Measurements from ENCODE around the gene HUNK. TPM values are rescaled to one million over a fixed set of nuclear protein-coding genes. Genes with fewer than 3 reads are reported as not detected.

Gene HUNK
- total and polyA plus RNA-seq, 2 of the 8 experiments (the other 6 are each of a cell fraction or from before 2014, with no cell fraction given): 1.9 to 10.2 TPM

- ChIA-PET POLR2A (ENCODE audit: partially characterized antibody) (no interaction called here), CTCF (ENCODE audit: partially characterized antibody) (interaction anchor here (0.7 to 2.5 kb wide), 2 partner anchors 21 to 380 kb away, joined by 3 to 7 read pairs; no protein-coding TSS in a partner anchor)
- H3K79me1 ChIP-seq (ENCODE audit: low read depth, low read length): peaks cover 7% of the 10 kb centered on the region; the same call in 1 of the 2 replicates
- no peak for DNase-seq (ENCODE audit: low read depth in 1 of 2, low spot score in 2 of 2)
- no peak overlapping the region for H2BK12ac ChIP-seq (ENCODE audit: low read depth, low read length)
- no peaks in the 10 kb centered on the region for H3K36me3 ChIP-seq (ENCODE audit: control insufficient read depth in 2 of 4, insufficient read depth in 4 of 4, low read length in 3 of 4)
- no peak overlapping the region for H4K91ac ChIP-seq (replicated peaks; ENCODE audit: insufficient read length, low read length)
- no peaks in the 10 kb centered on the region for H3K27me3 ChIP-seq (replicated peaks in 1 of 4; ENCODE audit: control insufficient read depth in 3 of 4, extremely low read depth in 1 of 4, insufficient read depth in 3 of 4, low read length in 3 of 4)
- H2AFZ ChIP-seq (ENCODE audit: low read length): no peak overlapping the region
- H2BK20ac ChIP-seq (ENCODE audit: low read length): no peak overlapping the region
- H3K18ac ChIP-seq (ENCODE audit: extremely low read depth, low read length): no peak overlapping the region
- whole genome bisulfite sequencing, 2 experiments (ENCODE audit: extremely low coverage in 1 of 2, insufficient coverage in 1 of 2, insufficient read length in 1 of 2, insufficient replicate concordance in 2 of 2, low coverage in 1 of 2, low lambda C conversion rate in 2 of 2, missing lambda C conversion rate in 1 of 2): 92% methylated on average over 13 of the region's 13 CpGs; no CpG with 5 or more reads in 1 of the 2 experiments
- no peak overlapping the region for H3K4ac ChIP-seq (replicated peaks; ENCODE audit: insufficient read length, low read depth, low read length)
- no peak overlapping the region for H3K4me2 ChIP-seq (ENCODE audit: insufficient read depth in 1 of 2, low read depth in 2 of 2, low read length in 2 of 2)
- no peak overlapping the region for H2BK15ac ChIP-seq (ENCODE audit: low read length)
- no peak overlapping the region for H3K9ac ChIP-seq (replicated peaks in 1 of 4; ENCODE audit: extremely low read depth in 1 of 4, low read depth in 3 of 4, low read length in 3 of 4)
- no peak overlapping the region for H3K27ac ChIP-seq (ENCODE audit: low read depth, low read length)
- H4K20me1 ChIP-seq (replicated peaks in 1 of 2; ENCODE audit: control insufficient read depth in 1 of 2, insufficient read depth in 2 of 2, low read length in 2 of 2): no peaks in the 10 kb centered on the region
- peaks cover 0 to 3% (median 1%) of the 10 kb centered on the region in 4 experiments; a peak in 3 of 7 replicates for H3K4me1 ChIP-seq (replicated peaks in 1 of 4; ENCODE audit: control insufficient read depth in 3 of 4, insufficient read depth in 4 of 4, low read length in 3 of 4)
- no peak overlapping the region for H2BK5ac ChIP-seq (ENCODE audit: low read depth, low read length)
- no peak overlapping the region for H2AK5ac ChIP-seq (ENCODE audit: low read depth, low read length)
- H4K8ac ChIP-seq (ENCODE audit: extremely low read depth, insufficient read depth, low read length): no peak overlapping the region
- peaks cover 0 to 17% of the 10 kb centered on the region in 2 experiments; a peak in 2 of 4 replicates for H3K79me2 ChIP-seq (ENCODE audit: control insufficient read depth in 1 of 2, insufficient read depth in 2 of 2, low read length in 2 of 2)
- no peaks in the 10 kb centered on the region for H3K9me3 ChIP-seq (ENCODE audit: insufficient read depth in 2 of 2, low read depth in 1 of 2, low read length in 1 of 2)
- H2BK120ac ChIP-seq (replicated peaks; ENCODE audit: low read depth, low read length): no peak overlapping the region
- no peak for FAIRE-seq
- no peak overlapping the region for H3K56ac ChIP-seq (replicated peaks; ENCODE audit: insufficient read length, low read depth, low read length)
- H3K23me2 ChIP-seq (ENCODE audit: low read depth, low read length): no peaks in the 10 kb centered on the region
- no peak overlapping the region for H3K14ac ChIP-seq (ENCODE audit: insufficient read length)
- H4K5ac ChIP-seq (ENCODE audit: insufficient read length, low read depth, low read length): no peak overlapping the region
- H3K4me3 ChIP-seq (ENCODE audit: extremely low read depth in 1 of 4, insufficient read depth in 2 of 4, low read depth in 3 of 4, low read length in 4 of 4): no peak overlapping the region
- no peak overlapping the region for H3K23ac ChIP-seq (ENCODE audit: insufficient read length)
- TF ChIP-seq SUZ12 (IDR thresholded peaks at IDR 0.05; ENCODE audit: low read length) (no peak), POLR2A (IDR thresholded peaks at IDR 0.05; ENCODE audit: control extremely low read depth in 1 of 2, low read depth in 2 of 2, low read length in 2 of 2) (no peak), ATF3 (IDR thresholded peaks at IDR 0.05; ENCODE audit: insufficient read depth, low read depth, low read length) (no peak), TCF12 (IDR thresholded peaks at IDR 0.05; ENCODE audit: low read depth, low read length) (no peak), NRF1 (IDR thresholded peaks at IDR 0.05; ENCODE audit: low read depth, low read length) (no peak), ASH2L (IDR thresholded peaks at IDR 0.05; ENCODE audit: low read length) (no peak), PHF8 (conservative IDR thresholded peaks at IDR 0.05; ENCODE audit: low read depth, low read length) (no peak), CTCF (IDR thresholded peaks at IDR 0.05; ENCODE audit: control extremely low read depth in 1 of 3, insufficient read depth in 1 of 3, low read depth in 1 of 3, low read length in 3 of 3) (no peak), SP2 (IDR thresholded peaks at IDR 0.05; ENCODE audit: low read length) (no peak), HDAC2 (IDR thresholded peaks at IDR 0.05; ENCODE audit: borderline replicate concordance in 1 of 2, low read depth in 2 of 2, low read length in 2 of 2) (no peak), CBX8 (IDR thresholded peaks at IDR 0.05; ENCODE audit: borderline replicate concordance, low read depth, low read length) (no peak)
Observed at GRCh38 chr21:31887391-31887841, 14.6 kb downstream of the HUNK start.
